H9 (cell line): ENCODE measurements around the gene NPHP4. TPM values are rescaled to one million over a fixed set of nuclear protein-coding genes. Genes with fewer than 3 reads are reported as not detected.

ENCODE experiments used
- DNase-seq: peaks from one replicate; pipeline ENCODE4 v3.0.0-alpha.2; 2017
- H2AFZ ChIP-seq: one replicate; pipeline ENCODE4 v1.6.1; 2013; ENCODE audit warnings: mild to moderate bottlenecking, low read length, control low read depth, moderate library complexity
- H2AK5ac ChIP-seq: 2 replicates; pipeline ENCODE4 v1.6.1; 2013; ENCODE audit warnings: low read length, control low read depth, mixed read lengths; ENCODE audit not compliant: insufficient read length
- H2BK120ac ChIP-seq: one replicate; pipeline ENCODE4 v1.6.1; 2013; ENCODE audit warnings: low read depth, mild to moderate bottlenecking, low read length, control low read depth, inconsistent platforms; ENCODE audit not compliant: poor library complexity, severe bottlenecking
- H2BK12ac ChIP-seq: 2 replicates; pipeline ENCODE4 v1.6.1; 2013; ENCODE audit warnings: low read length, control low read depth, mixed read lengths, low read depth; ENCODE audit not compliant: insufficient read length
- H2BK15ac ChIP-seq: 2 replicates; pipeline ENCODE4 v1.6.1; 2013; ENCODE audit warnings: low read depth, low read length, control low read depth
- H2BK20ac ChIP-seq: one replicate; pipeline ENCODE4 v1.6.1; 2013; ENCODE audit warnings: low read depth, mild to moderate bottlenecking, low read length, control low read depth, inconsistent platforms; ENCODE audit not compliant: poor library complexity, severe bottlenecking
- H2BK5ac ChIP-seq: 2 replicates; pipeline ENCODE4 v1.6.1; 2013; ENCODE audit warnings: low read length, control low read depth, mixed read lengths; ENCODE audit not compliant: insufficient read length
- H3K14ac ChIP-seq: 2 replicates; pipeline ENCODE4 v1.6.1; 2013; ENCODE audit warnings: low read length, control low read depth; ENCODE audit not compliant: insufficient read depth
- H3K18ac ChIP-seq: 2 replicates; pipeline ENCODE4 v1.6.1; 2013; ENCODE audit warnings: low read depth, mild to moderate bottlenecking, mixed read lengths, low read length, control low read depth; ENCODE audit not compliant: insufficient read length
- H3K23ac ChIP-seq: 2 replicates; pipeline ENCODE4 v1.6.1; 2013; ENCODE audit warnings: low read length, control low read depth, mixed read lengths, low read depth; ENCODE audit not compliant: insufficient read length
- H3K23me2 ChIP-seq: 2 replicates; pipeline ENCODE4 v1.6.1; 2013; ENCODE audit warnings: low read depth, mild to moderate bottlenecking, mixed read lengths, low read length, control low read depth; ENCODE audit not compliant: insufficient read length, poor library complexity, severe bottlenecking
- H3K27ac ChIP-seq: 2 replicates; pipeline ENCODE4 v1.5.1; 2013; ENCODE audit warnings: low read length, control low read depth, mixed read lengths, low read depth; ENCODE audit not compliant: insufficient read length
- H3K27me3 ChIP-seq: 2 replicates; pipeline ENCODE4 v1.6.1; 2013; ENCODE audit warnings: low read length, control low read depth, inconsistent platforms; ENCODE audit not compliant: insufficient read depth
- H3K4ac ChIP-seq: 2 replicates; pipeline ENCODE4 v1.6.1; 2013; ENCODE audit warnings: low read depth, mild to moderate bottlenecking, control low read depth, inconsistent platforms, low read length, moderate library complexity
- H3K4me1 ChIP-seq: 2 replicates; pipeline ENCODE4 v1.6.1; 2013; ENCODE audit warnings: low read length, control low read depth, inconsistent platforms; ENCODE audit not compliant: insufficient read depth
- H3K4me2 ChIP-seq: 2 replicates; pipeline ENCODE4 v1.6.1; 2013; ENCODE audit warnings: low read length, control low read depth, mixed read lengths; ENCODE audit not compliant: insufficient read length, insufficient read depth
- H3K56ac ChIP-seq: 2 replicates; pipeline ENCODE4 v1.6.1; 2013; ENCODE audit warnings: low read depth, mild to moderate bottlenecking, mixed read lengths, low read length, control low read depth; ENCODE audit not compliant: insufficient read length
- H3K79me1 ChIP-seq: 2 replicates; pipeline ENCODE4 v1.6.1; 2013; ENCODE audit warnings: low read depth, mild to moderate bottlenecking, moderate library complexity, low read length, control low read depth, inconsistent platforms; ENCODE audit not compliant: insufficient read depth, poor library complexity, severe bottlenecking
- H3K79me2 ChIP-seq: 2 replicates; pipeline ENCODE4 v1.6.1; 2013; ENCODE audit warnings: low read length, control low read depth, inconsistent platforms; ENCODE audit not compliant: insufficient read depth
- H3K9ac ChIP-seq: 2 replicates; pipeline ENCODE4 v1.6.1; 2013; ENCODE audit warnings: low read length, control low read depth, mixed read lengths; ENCODE audit not compliant: insufficient read length; ENCODE audit errors: extremely low read depth
- H3K9me3 ChIP-seq: one replicate; pipeline ENCODE4 v1.6.1; 2013; ENCODE audit warnings: low read depth, low read length, inconsistent platforms; ENCODE audit not compliant: control insufficient read depth
- H3T11ph ChIP-seq: one replicate; pipeline ENCODE4 v1.6.1; 2013; ENCODE audit warnings: mild to moderate bottlenecking, low read length, control low read depth, inconsistent platforms
- H4K20me1 ChIP-seq: one replicate; pipeline ENCODE4 v1.6.1; 2013; ENCODE audit not compliant: control insufficient read depth, insufficient read length, insufficient read depth
- H4K5ac ChIP-seq: 2 replicates; pipeline ENCODE4 v1.6.1; 2013; ENCODE audit warnings: low read depth, mild to moderate bottlenecking, mixed read lengths, low read length, control low read depth; ENCODE audit not compliant: insufficient read length
- H4K8ac ChIP-seq: replicated peaks from 2 replicates; pipeline ENCODE4 v1.6.1; 2013; ENCODE audit warnings: low read length, control low read depth, mixed read lengths, low read depth; ENCODE audit not compliant: insufficient read length
- H4K91ac ChIP-seq: 2 replicates; pipeline ENCODE4 v1.6.1; 2013; ENCODE audit warnings: low read depth, mild to moderate bottlenecking, moderate library complexity, mixed read lengths, low read length, control low read depth; ENCODE audit not compliant: insufficient read length
- H3K27ac Mint-ChIP-seq, 3 experiments: 2 replicates in 2 of 3; 3 replicates in 1 of 3; pipeline ENCODE4 v1.8.0; 2020 to 2021; ENCODE audit warnings: mixed read lengths in 3 of 3, mild to moderate bottlenecking in 1 of 3, moderate library complexity in 1 of 3
- H3K27me3 Mint-ChIP-seq: 2 replicates; pipeline ENCODE4 v1.8.0; 2021; ENCODE audit warnings: low read depth, mild to moderate bottlenecking, moderate library complexity, mixed read lengths
- H3K36me3 Mint-ChIP-seq, 3 experiments: 2 replicates in 2 of 3; 3 replicates in 1 of 3; pipeline ENCODE4 v1.8.0; 2020 to 2021; ENCODE audit warnings: low read depth in 3 of 3, mixed read lengths in 3 of 3; ENCODE audit not compliant: insufficient read depth in 1 of 3
- H3K4me1 Mint-ChIP-seq, 2 experiments: 2 replicates each; pipeline ENCODE4 v1.8.0; 2020; ENCODE audit warnings: mixed read lengths in 2 of 2
- H3K4me3 Mint-ChIP-seq, 2 experiments: 2 replicates in 1 of 2; 3 replicates in 1 of 2; pipeline ENCODE4 v1.8.0; 2020 to 2021; ENCODE audit warnings: mild to moderate bottlenecking in 2 of 2, mixed read lengths in 2 of 2, moderate library complexity in 1 of 2
- H3K9me3 Mint-ChIP-seq, 2 experiments: 2 replicates in 1 of 2; 3 replicates in 1 of 2; pipeline ENCODE4 v1.8.0; 2020; ENCODE audit warnings: mild to moderate bottlenecking in 2 of 2, mixed read lengths in 2 of 2, moderate library complexity in 1 of 2
- WGBS: extraction: QIAGEN DNeasy Blood & Tissue Kit; methylation state at CpG from one replicate; pipeline ENCODE4 v1.1.7; 2013; ENCODE audit warnings: missing lambda C conversion rate, low lambda C conversion rate, mixed read lengths; ENCODE audit not compliant: insufficient read length; ENCODE audit errors: extremely low coverage; 5-methylcytosine and 5-hydroxymethylcytosine counted together
- total RNA-seq: library from RNA; stranded (reverse); gene quantifications from 2 replicates; pipeline ENCODE4 v1.2.1, GENCODE V29; 2021
- TF ChIP-seq, protein P1 (sequence below): fragments of 200-600 bp; sonication (generic); conservative IDR thresholded peaks from 3 replicates; pipeline ENCODE4 v1.8.0; 2021; ENCODE audit warnings: antibody characterized with exemption, mild to moderate bottlenecking

The NPHP4 gene
- total RNA-seq, 1 experiment from 2014 or later: 17.6 TPM

GRCh38 chr1:6040444-6040843 is 48.2 kb upstream of the NPHP4 start:
- Histone ChIP-seq H3K27me3 (no peaks in the 10 kb centered on the region), H3K79me1 (no peaks in the 10 kb centered on the region), H2BK120ac (no peak overlapping the region), H3K4ac (no peak overlapping the region), H2BK12ac (no peak overlapping the region), H4K5ac (no peak overlapping the region), H3K18ac (no peak overlapping the region), H3K4me2 (no peak overlapping the region), H3K23me2 (no peaks in the 10 kb centered on the region), H2BK15ac (no peak overlapping the region), H3K56ac (no peak overlapping the region), H4K91ac (no peak overlapping the region), H4K20me1 (no peaks in the 10 kb centered on the region), H2AFZ (no peak overlapping the region), H3K4me1 (peaks cover 5% of the 10 kb centered on the region; the same call in 1 of the 2 replicates), H3K9me3 (no peaks in the 10 kb centered on the region), H3K79me2 (no peaks in the 10 kb centered on the region), H3K23ac (no peak overlapping the region), H3K14ac (no peak overlapping the region), H2AK5ac (no peak overlapping the region), H3K9ac (no peak overlapping the region), H2BK5ac (no peak overlapping the region), H4K8ac (no peak overlapping the region), H3T11ph (no peak overlapping the region), H2BK20ac (no peak overlapping the region), H3K27ac (no peak overlapping the region)
- H3K4me1 Mint-ChIP-seq: peaks cover 8 to 10% of the 10 kb centered on the region in 2 experiments
- TF ChIP-seq, protein P1, sequence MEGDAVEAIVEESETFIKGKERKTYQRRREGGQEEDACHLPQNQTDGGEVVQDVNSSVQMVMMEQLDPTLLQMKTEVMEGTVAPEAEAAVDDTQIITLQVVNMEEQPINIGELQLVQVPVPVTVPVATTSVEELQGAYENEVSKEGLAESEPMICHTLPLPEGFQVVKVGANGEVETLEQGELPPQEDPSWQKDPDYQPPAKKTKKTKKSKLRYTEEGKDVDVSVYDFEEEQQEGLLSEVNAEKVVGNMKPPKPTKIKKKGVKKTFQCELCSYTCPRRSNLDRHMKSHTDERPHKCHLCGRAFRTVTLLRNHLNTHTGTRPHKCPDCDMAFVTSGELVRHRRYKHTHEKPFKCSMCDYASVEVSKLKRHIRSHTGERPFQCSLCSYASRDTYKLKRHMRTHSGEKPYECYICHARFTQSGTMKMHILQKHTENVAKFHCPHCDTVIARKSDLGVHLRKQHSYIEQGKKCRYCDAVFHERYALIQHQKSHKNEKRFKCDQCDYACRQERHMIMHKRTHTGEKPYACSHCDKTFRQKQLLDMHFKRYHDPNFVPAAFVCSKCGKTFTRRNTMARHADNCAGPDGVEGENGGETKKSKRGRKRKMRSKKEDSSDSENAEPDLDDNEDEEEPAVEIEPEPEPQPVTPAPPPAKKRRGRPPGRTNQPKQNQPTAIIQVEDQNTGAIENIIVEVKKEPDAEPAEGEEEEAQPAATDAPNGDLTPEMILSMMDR: no peak
- no peaks in the 10 kb centered on the region for H3K9me3 Mint-ChIP-seq
- DNase-seq: no peak
- no peak overlapping the region for H3K27ac Mint-ChIP-seq
- H3K4me3 Mint-ChIP-seq: no peak overlapping the region
- peaks cover 11% of the 10 kb centered on the region for H3K27me3 Mint-ChIP-seq
- no peaks in the 10 kb centered on the region for H3K36me3 Mint-ChIP-seq
- no CpG with 5 or more reads among the region's 15 CpGs for WGBS
